Subcutaneous adipose tissue (tissue), 4 donors: ENCODE data around the gene LRRC27. TPM values are rescaled to one million over a fixed set of nuclear protein-coding genes. Genes with fewer than 3 reads are reported as not detected.

Source experiments
- total RNA-seq, 4 donors: library from RNA; depleted of rRNA; stranded (reverse); fragments of >200 nt; gene quantifications; one replicate each; pipeline ENCODE4 v1.1.0, GENCODE V29; 2016
- TF ChIP-seq, protein P1 (sequence below): fragments of 450-650 bp; IDR thresholded peaks from one replicate; pipeline ENCODE4 v1.5.1; 2016; ENCODE audit warnings: low read depth, mild to moderate bottlenecking, control low read depth, antibody characterized with exemption, moderate library complexity

Gene LRRC27
- total RNA-seq, 4 donors from 2014 or later: 7.7 to 11.6 (median 9.9) TPM

DNA sequence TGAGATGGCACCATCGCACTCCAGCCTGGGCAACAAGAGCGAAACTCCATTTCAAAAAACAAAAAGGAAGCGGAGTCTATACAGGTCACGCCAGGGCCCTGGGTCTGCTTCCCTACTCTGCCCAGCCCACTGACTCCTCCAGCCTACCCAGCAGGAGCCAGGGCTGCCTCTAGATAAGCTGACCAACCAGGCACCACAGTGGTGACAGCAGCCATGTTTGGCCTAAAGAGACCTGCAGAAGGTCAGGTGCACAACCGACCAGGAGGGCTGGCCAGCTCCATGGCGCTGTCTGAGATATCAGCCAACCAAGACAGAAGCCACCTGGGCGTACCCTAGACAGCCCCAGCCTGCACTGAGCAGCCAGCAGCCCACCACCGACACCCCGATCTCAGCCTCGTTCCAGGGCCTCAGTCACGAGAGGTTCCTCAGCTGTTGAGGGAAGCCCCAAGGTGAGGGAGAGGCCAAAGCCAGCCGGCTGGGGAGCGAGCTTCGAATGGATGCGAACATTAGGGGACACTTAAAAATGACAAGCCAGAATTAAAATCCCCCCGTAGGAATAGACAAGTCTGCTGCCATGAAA is 40.6 kb downstream of the LRRC27 start:
- TF ChIP-seq, protein P1, sequence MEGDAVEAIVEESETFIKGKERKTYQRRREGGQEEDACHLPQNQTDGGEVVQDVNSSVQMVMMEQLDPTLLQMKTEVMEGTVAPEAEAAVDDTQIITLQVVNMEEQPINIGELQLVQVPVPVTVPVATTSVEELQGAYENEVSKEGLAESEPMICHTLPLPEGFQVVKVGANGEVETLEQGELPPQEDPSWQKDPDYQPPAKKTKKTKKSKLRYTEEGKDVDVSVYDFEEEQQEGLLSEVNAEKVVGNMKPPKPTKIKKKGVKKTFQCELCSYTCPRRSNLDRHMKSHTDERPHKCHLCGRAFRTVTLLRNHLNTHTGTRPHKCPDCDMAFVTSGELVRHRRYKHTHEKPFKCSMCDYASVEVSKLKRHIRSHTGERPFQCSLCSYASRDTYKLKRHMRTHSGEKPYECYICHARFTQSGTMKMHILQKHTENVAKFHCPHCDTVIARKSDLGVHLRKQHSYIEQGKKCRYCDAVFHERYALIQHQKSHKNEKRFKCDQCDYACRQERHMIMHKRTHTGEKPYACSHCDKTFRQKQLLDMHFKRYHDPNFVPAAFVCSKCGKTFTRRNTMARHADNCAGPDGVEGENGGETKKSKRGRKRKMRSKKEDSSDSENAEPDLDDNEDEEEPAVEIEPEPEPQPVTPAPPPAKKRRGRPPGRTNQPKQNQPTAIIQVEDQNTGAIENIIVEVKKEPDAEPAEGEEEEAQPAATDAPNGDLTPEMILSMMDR: no peak

DNA sequence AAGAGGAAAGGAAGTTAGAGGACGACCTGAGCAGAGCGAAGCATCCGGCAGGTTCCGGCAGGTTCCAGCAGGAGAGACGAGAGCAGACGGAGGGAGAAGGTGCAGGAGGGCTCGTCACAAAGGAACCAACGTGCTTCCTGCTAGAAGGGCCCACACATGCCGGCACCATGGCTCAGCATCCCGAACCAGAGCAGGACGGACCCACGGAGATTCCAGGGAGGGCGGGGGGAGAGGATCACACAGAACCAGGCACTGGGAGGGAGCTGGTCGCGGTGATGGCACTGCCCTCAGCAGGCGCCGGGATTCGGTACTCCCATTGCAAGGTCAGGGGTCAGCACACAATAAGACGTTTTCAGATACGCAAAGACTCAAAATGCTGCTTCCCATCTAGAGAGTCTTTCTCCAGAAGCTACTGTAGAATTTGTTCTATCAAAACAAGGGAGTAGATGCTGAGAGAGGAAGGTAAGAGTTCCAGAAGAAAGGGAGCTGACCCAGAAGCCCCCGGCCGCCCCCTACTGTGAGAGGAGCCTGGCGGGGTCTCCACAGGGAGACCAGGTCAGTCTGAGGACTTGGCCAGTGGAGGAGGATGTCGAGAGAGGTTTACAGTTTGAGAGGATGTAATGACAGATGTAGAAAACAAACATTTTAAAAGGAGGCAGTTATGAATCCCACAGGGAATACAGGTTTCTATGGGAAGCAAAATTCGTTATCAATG is 41.4 kb downstream of the LRRC27 start:
- TF ChIP-seq, protein P1: no peak

DNA sequence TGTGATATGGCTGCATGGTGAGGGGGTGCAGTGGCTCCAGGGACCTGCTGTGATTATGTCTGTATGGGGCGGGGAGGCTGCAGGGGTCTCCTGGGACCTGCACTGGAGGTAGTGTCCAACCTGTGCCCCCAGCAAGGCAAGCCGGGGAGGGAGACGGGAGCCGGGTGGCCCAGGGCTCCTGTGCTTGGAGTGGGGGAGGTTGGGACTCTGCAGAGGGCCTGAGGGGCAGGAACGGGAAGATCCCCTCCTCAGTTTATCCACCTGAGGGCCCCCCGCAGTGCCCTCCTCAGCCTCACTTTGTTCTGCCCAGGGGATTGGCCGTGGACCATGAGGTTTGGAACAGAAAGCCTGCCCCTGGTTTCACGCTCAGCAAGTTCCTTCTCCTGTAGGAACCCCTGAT is 42.2 kb downstream of the LRRC27 start:
- TF ChIP-seq, protein P1: no peak

DNA sequence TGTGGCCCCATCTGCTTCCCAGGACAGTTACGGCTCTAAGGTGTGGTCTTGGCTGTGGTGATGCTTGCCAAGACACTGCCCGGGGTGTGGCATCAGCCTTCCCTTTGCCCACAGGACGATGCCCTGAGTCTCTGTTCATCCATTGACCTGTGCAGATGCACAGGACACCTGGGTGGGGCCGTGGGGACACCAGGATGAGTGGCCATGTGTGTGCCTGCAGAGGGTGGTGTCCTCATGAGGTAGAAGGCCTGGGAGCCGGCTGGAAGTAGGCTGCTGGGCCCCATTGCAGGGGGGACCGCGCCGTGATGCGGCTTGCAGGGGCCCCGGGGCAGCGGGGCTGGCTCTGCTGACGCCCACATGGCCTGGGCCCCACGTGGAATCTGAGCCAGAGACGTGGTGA is 42.6 kb downstream of the LRRC27 start:
- TF ChIP-seq, protein P1: no peak

DNA sequence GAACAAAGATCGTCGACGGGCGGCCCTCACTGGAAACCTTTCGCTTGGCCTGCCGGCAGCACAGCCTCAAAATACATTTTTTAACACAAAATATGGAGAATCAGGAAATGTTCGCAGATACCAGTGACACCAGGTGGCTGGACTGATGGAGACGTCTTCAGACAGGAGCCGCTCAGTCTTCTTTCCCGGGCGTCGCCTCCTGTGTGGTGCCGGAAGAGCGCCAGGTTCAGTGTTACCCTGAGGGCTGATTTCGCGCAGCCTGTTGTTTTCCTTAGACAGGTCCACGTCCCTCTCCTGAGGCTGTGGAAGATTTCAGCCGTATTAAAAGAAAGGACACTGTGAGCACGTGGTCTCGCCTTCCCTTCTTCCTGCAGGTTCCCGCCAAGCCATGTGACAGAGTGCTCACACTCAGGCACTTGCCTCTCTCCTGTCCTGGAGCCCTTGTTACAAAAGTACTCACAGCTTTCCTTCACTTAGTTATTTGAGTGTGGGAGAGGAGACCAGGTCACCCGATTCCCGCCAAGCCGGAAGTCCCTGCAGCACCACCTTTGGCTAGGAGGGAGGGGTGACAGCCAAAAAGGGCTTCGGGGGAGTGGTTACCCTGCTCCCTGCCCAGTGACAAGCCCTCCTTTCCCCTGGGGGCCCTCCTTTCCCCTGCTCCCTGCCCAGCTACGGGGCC is 43.3 kb downstream of the LRRC27 start:
- TF ChIP-seq, protein P1: no peak

DNA sequence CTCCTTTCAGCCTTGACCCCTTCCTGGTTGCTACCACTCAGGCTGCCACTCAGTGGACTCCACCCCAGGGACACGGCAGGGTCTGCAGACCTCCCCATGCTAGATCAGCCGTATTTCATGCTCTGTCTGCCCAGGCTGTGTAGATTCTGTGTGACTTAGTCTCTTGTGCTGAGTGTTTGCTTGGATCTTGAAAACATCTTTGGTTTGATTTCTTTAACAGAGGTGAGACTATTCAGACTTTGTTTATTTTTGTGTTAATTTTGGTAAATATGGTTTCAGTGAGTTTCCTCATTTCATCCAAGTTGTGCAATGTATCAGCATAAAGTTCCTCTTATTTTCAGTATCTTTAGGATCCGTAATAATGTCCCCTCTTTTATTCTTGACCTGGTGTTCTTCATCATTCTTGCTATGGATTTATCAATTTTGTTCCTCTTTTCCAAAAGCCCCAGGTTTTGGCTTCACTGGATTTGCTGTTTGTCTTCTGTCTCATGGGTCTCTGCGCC is 43.9 kb downstream of the LRRC27 start:
- TF ChIP-seq, protein P1: no peak

DNA sequence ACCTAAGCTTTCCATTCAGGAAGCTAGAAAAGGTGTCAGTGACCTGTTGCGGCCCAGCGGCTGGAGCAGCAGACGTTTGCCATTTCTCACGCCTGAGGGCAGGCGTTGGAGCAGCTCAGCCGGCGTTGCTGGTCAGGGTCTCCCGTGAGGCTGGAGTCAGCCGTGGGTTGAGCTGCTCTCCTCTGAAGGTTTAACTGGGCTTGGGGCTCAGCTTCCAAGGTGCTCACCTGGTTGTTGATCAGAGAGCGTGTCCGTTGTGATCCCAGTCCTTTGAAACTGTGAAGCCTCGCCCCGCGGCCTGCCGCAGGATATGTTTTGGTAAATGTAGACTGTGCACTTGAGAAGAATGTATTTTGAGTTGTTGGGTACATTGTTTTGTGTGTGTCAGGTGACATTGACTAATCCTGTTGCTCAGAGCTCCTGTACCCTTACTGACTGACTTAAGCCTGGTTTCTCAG is 44.4 kb downstream of the LRRC27 start:
- TF ChIP-seq, protein P1: no peak
